ENCODE results near the gene LTBP1. TPM values are rescaled to one million over a fixed set of nuclear protein-coding genes. Genes with fewer than 3 reads are reported as not detected.

The LTBP1 gene
- polyA plus RNA-seq, 12 donors, result 53.9 to 102 (median 63.6) TPM; not detected in 1

DNA sequence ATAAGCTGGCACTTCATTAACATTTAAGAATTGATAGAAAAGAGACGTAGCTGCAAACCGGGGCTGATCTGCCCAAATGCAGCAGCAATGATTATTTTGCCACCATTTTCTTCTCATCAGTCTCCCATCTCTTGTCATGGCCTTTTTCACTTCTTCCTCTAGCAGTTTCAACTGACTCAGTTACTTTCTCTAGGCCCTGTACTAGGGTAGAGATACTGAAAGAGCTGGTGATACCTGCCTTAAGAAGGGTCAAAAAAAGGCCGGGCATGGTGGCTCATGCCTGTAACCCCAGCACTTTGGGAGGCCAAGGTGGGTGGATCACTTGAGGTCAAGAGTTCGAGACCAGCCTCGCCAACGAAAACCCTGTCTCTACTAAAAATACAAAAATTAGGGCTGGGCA lies 127.4 kb downstream of the LTBP1 start:
- DNase-seq, result no peak

DNA sequence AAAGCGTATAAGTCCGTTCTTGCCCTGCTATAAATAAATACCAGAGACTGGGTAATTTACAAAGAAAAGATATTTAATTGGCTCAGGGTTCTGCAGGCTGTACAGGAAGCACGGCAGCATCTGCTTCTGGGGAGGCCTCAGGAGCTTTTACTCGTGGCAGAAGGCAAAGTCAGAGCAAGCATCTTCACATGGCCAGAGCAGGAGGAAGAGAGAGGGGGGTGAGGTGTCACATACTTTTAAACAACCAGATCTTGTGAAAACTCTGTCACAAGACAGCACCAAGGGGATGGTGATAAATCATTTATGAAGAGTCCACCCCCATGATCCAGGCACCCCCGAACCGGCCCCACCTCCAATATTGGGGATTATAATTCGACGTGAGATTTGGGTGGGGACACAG lies 130.6 kb downstream of the LTBP1 start:
- no peak for DNase-seq

DNA sequence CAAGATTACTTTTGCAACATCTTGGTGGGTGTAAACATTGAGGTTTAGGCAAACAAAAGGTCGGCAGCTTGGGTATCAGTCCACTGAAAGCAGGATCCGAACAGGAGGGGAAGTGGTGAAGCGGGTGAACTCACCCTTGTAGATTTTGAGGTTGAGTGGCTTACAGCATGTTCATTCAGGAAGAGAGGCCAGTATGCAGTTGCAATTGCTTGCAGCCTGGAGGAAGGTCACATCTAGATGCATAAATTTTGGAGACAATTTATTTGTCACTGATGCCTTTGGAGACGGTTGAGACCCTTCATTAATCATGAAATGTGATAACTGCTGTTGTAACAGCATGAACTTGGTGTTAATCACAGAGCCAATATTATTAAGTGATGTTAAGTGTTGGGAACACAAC lies 131.1 kb downstream of the LTBP1 start:
- no peak for DNase-seq

DNA sequence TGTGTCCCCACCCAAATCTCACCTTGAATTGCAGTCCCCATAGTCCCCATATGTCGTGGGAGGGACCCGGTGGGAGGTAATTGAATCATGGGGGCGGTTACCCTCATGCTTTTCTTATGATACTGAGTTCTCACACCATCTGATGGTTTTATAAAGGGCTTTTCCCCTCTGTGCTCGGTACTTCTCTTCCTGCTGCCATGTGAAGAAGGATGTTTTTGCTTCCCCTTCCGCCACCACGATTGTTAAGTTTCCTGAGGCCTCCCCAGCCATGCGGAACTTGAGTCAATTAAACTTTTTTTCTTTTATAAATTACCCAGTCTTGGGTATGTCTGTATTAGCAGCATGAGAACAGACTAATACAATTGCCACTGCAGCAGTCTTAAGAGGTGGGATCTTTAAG lies 134.9 kb downstream of the LTBP1 start:
- DNase-seq, result no peak

DNA sequence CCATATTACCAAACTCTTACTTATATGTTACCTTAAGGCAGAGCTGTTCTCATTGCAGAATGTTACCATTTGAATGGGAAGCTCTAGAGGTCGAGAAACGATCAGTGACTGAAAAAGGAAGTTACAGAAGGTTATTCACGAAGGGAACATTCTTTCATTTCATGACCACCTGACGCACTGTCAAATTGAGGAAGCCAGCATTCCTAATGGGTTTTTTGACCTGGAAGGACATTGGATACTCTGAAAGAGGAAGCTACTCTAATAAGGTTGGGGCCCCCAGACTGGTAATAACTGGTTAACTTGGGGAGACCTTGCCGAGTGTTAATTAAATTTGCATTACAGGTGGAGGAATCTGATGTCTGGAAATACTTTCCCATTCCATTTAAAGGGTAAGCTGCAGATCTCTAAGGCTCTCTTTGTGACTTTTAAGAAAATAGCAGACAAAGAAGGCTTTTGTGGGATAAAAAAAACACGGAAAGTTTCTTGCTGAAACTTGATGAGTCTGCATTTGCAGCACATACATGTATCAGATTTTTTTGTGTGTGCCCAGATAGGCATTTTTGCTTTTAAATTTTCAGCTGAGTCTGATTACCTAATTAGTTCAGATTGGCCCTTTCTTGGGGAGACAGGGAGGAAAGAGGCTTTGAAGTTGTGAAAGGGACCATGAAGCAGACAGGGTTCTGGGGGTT lies 137.1 kb downstream of the LTBP1 start:
- no peak for DNase-seq

DNA sequence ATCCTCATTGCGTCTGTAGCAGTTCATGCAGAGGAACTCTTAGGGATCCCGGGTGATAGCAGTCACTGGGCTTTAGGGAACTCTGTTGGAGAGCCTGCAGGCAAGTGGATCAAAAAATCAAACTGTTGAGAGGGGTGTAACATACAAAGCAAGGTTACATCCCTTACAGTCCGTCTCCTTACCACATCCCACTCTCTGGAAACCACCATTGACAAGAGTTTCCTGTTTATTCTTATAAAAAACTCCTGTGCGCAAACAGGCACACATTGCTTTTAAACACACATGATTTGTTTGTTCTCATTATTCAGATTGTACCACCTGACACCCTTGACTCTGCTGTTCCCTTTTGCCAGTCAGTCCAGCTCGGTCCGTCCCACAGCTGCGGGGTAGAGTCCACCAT lies 137.7 kb downstream of the LTBP1 start:
- DNase-seq, result no peak

DNA sequence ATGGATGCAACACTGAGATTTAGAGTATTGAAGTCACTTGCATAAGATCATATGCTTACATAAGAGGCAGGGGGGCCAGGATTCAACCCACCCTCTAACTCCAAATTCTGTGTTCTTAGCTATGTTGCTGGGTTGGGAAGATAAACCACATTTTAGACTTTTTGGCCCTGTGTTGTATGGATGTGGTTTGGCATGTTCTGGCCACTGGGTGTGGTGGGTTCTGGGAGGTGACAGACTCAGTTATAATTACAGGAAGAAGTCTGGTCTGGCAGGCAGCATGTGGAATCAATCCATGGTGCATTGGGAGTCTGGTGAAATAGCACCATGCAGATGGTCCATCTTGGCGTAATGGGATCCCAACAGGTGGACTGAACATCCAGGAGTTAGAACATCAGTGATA lies 138.9 kb downstream of the LTBP1 start:
- DNase-seq, result no peak

DNA sequence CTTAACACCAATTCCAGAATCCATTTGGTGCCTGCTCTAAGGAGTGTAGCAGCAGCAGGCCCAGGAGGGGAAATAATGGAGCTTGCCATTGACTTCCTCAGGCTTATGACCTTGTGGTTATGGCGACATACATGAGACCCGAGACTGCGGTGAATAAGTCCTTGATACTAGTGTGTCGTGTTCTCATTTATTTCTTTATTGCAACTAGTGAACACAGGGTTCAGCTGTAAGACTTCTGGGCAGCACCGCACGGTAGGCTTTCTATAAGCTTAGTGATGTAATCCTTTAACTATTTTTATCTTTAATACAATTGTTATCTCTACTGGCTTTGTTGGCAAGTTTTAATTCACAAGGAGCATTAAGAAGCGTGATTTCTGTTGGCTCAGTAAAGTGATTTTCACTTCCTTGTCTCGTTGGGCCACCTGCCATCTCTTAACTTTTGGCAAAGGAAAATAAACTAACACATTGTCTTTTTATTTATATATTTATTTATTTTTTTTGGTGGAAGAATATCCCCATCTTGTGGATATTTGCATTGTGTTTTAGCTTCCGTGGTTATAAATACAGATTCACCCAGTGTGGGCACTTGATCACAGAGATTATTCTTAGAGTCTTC lies 139.8 kb downstream of the LTBP1 start:
- peak; percentile 51 for DNase-seq

DNA sequence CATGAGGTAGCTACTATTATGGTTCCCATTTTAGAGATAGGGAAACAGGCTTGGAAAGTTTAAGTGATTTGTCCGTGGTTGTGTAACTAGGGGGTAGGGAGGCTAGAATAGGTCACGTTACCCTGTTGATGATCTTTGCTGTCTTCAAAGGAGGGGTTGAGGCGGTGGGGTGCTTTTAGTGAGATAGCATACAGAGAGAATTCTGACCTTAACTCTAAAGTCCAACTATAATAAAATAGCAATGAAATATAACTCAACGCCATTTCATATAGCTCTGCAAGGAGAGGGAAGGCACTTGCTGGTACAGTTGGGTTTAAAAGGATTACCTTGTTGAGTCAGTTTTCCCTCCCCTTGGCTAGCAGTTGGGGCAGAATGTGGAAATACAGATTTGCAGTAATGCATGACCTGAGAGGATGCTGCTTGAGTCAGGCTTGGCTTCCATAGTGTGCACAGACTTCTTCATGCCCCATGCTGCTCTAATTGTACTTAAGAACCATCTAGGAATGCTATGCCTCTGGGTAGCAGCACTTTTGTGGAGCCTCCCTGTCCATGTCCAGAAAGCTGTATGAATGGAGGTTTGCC lies 143.9 kb downstream of the LTBP1 start:
- DNase-seq, result no peak

DNA sequence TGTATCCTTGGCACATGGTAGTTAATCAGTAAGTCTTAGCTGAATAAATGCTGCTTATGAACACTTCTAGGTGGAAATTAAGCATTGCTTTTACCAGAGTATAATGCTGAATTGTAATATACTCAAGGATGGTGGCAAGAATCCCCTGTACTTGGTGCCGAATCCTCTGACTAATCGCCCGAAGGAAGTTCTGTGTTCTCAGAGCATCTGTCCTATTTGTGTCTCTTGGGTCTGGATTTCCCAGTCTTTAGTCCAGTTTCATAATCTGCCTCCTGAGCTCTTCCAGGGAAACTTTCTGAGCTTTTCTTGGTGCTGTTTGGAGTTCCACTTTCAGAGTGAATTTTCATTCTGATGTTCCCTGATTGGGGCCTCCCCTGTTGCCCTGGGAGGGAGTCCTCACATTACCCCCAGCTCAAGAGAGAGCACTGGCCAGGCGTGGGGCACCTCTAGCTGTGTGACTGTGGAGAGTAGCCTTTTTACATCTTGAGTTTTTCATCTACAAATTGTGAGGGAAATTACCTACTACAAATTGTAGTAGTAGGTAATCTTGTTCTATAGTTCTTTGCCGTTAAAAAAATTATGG lies 144.9 kb downstream of the LTBP1 start:
- no peak for DNase-seq

DNA sequence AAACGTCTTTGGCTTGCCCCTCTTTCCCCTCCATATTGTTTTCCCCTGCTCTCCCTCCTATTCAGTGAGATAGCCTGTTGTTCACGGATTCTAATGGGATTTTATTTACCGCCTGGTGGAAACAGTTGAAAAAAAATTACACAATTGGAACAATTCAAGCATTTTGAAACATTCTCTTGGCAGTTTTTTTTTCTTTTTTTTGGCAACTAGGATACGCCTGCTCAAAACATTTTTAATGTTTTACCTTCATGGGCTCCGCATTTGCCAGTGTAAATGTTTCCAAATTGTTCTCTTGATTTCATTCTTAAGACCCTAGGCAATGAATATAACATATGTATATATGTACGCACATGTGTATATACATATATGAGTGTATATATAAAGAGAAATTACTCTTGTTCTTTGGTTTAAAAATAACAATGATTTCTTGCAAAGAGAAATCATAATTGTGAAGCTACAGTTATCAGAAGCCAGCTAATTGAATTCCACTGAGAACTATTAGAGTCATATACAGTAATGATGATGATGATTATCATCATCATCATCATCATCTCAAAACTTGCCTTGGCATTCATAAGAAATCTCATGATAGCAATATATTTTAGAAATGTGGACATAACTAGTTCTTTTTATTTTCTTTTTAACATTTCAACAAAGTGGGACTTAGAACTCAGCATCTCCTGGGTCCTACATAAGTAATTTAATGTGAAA lies 146.7 kb downstream of the LTBP1 start:
- DNase-seq, result no peak

DNA sequence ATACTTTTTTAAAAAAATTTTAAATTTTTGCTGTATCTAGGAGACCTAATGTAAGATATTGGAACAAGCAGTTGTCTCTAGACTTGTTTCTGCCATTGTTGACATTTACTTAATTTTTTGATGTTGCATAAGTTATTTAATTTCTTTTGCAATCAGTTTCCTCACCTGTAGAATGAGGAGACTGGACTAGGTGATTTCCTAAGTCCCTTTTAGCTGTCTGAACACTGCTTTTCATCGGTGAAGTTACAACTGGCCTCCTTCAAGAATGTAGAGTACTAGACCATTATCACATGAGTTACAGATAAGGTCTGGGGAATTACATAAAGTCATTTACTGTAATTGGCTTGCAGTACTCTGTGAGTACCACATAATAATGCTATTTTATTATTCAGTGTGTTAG lies 147.6 kb downstream of the LTBP1 start:
- DNase-seq, result no peak

DNA sequence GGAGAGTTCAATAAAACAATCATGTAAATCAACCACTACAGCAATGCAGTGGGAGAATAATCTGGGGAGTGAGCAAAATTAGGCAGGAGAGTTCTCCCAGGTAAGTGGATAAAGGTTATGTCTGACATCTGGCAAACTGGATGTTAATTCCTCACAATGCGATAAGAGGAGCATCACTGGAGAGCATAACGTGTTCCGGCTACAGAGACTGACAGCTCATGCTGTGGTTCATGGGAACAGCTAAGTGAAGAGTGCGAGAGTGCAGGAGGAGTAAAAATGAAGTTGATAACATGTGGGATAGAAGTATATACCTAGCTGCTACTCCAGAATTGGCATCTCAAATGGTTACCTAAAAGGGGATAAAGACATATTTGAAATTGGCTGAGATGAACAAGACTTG lies 153.2 kb downstream of the LTBP1 start:
- DNase-seq, result no peak

DNA sequence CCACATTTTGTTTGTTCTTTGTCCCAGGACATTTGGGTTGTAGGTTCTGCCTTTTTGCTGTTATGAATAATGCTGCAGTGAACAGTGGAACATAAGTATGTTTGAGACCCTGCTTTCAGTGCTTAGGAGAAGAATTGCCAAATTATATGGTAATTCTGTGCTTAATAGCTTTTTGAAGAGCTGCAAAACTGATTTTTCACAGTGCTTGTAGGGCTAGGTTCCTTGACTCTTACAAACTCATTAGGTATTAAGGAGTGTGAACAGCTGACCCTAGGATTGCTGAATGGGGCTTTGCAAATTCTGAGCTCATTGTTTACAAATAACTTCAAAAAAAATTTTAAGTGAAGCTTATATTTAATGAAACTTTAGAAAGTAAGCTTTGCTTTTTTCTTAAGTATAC lies 154.2 kb downstream of the LTBP1 start:
- DNase-seq, result no peak

DNA sequence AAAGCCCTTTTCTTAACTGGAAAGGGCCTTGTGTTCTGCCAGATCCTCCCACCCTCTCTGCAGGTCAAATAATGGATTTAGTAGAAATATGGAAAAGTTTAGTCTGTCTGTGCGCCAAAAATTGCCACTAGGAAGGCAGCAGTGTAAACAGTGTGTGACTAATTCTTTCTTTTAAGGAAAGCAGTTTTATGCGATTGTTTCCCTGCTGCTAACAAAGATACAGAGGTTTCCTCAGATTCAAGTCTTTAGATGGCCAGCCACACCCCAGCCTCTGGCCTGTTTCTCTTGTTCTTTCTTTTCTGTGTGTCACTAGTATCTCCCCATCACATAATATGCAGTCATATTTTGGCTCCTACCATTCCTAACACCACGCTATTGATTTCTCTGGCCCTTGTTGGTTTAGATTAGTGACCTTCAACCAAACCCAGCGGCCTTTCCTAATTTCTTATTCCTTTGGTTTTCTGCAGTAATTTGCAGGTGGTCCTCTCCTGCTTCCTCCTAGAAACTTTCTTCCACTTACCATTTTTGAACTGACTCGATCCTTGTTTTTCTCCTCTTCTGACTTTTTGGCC lies 157.4 kb downstream of the LTBP1 start:
- DNase-seq, result no peak

DNA sequence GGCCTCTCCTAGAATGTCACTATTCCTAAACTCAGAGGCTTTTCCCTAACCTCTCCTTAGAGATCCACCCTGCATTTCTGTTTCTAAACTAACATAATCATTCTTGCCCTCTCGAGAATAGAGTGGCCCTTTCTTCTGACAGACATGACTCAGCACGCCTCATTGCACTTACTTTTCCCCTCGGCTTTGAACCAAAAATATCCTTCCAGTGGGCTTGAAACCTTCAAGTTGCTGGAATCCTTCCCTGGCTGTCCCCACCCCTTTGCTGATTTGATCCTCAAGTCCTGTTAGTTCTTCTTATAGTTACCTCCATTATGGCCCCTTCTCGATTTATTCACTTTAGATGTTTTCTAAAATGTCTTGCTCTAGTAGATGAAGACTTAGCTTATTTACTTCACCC lies 158.0 kb downstream of the LTBP1 start:
- no peak for DNase-seq

DNA sequence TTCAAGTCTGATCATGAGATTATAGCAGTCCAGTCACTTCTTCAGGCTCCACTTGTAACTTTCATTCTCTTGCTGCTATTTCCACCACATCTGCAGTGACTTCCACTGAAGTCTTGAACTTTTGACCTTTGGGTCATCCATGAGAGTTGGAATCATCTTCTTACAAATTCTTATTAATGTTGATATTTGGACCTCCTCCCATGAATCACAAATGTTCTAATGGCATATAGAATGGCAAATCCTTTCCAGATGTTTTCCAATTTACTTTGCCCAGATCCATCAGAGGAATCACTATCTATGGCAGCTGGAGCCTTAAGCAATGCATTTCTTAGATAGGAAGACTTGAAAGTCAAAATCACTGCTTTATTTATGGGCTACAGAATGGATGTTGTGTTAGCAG lies 159.4 kb downstream of the LTBP1 start:
- no peak for DNase-seq

DNA sequence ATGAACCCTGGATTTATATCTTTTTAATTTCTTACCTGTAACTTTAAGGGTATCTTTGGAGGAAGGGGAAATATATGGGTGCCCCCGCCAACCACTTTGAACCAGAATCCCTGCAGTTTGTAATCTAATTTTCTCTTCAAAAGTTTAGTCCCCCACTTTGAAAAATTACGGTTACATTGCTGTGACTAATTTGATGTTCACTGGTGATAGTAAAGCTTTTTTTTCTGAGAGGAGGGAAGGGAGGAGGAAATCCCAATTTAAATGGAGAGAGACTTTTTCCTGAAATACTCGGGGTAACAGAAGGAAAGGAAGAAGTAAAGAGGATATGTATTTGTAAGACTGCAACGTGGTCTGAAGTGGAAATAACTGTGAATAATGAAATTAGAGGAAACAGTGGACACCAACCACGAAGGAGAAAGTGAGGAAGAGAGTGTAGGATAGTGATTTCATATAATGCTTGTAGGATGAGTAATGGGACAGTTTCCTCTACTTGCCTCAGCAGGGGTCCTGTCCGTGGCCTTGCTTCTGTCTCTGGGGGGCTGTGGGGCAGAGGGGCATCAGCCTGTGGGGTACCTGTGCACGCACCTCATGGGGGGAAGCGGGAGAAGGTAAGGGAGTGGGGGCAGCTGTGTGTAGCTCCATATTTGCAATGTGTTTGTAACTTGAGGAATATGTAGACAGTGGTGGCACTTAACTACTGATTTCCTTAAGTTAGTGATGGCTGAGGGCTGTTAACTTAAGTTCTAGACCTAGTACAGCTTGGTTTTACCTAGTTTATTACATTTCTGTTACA lies 161.1 kb downstream of the LTBP1 start:
- no peak for DNase-seq

DNA sequence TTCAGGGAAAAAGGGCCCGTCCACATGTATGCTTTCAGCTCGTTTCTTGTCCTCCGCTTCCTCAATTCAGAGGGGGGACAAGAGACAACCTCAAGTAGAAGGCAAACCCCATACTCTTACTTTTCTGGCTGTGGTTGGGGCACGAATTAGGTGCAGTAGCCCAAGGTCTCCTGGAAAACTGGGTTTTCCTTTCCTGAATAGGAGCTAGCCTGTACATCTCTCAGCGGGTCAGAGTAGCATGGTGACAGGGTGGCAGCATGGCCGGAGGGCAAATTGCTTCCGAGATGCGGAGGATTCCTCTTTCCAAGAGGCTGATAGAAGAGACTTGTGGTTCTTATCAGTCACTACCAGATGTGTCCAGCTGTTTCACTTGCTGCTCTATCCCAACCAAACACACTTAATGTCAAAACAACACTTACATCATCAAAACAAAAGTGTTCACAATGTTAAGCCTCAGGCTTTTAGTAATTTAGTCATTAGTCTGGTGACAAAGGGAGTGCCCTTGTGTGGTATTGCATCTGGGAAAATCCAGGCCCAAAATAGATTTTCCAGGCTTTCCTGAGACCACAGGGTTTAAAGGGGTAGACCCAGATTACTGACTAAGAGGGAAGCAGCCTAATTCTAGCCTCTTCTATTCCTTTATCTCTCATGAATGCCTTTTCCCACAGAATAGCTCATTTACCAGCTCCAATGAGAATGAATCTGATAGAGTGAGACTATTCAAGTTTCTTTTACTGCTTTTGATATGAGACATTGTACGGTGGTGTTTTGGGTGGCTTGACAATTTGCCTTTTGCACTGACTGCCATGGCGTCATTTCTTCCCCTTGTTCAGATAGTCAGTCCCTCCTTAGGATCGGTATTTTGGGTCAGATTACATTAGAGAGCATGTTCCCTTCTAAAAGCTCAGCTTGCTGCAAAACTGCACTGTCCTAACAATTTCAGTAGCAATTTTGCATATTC lies 162.0 kb downstream of the LTBP1 start:
- no peak for DNase-seq

DNA sequence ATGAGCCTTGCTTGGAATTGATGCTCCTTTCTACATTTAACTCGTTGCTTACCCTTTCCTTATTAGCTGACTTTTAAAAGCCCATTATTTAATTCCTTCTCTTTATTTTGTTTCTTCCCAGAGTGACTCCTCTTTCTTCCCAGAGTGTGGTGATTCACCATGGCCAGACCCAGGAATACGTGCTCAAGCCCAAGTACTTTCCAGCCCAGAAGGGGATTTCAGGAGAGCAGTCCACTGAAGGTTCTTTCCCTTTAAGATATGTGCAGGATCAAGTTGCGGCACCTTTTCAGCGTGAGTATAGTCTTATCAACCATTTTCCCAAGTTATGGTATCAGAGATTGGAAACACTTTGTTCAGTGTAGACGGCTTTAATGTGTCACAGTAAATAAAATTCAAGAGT lies 163.7 kb downstream of the LTBP1 start:
- no peak for DNase-seq
